GM04503 (cell line): ENCODE results near the gene MED29.

ENCODE experiments used
- DNase-seq: peaks from one replicate; pipeline ENCODE4 v3.0.0-alpha.2; 2012; ENCODE audit warnings: low read depth

MED29 gene

GRCh38 chr19:39398297-39398864 is 7.2 kb downstream of the MED29 start:
- no peak for DNase-seq

- no peak for DNase-seq
These were observed 8.5 kb downstream of the MED29 start for GRCh38 chr19:39399668-39400050.

- DNase-seq, result no peak
These were observed 8.9 kb downstream of the MED29 start for GRCh38 chr19:39400061-39400460.

GRCh38 chr19:39401070-39401548 is 9.9 kb downstream of the MED29 start:
- no peak for DNase-seq

- DNase-seq, result no peak
These were observed 10.6 kb downstream of the MED29 start for GRCh38 chr19:39401549-39402345.

- DNase-seq, result no peak
These were observed 11.4 kb downstream of the MED29 start for GRCh38 chr19:39402346-39403300.

- DNase-seq, result peak; percentile 99
These were observed 12.4 kb downstream of the MED29 start for GRCh38 chr19:39403331-39404312.

GRCh38 chr19:39405261-39405957 is 14.2 kb downstream of the MED29 start:
- DNase-seq, result no peak

GRCh38 chr19:39405958-39406655 is 14.9 kb downstream of the MED29 start:
- no peak for DNase-seq

GRCh38 chr19:39406656-39407409 is 15.7 kb downstream of the MED29 start, which contains the start of gene ZFP36:
ZFP36 (plus strand) TSS chr19:39406847; CDS start chr19:39406905, 58 bp downstream.
- DNase-seq, result no peak

- no peak for DNase-seq
These were observed 16.2 kb downstream of the MED29 start for GRCh38 chr19:39407410-39407659.

- DNase-seq, result no peak
These were observed 16.6 kb downstream of the MED29 start for GRCh38 chr19:39407660-39408391.

GRCh38 chr19:39408392-39409207 is 17.4 kb downstream of the MED29 start:
- no peak for DNase-seq

- DNase-seq, result no peak
These were observed 18.2 kb downstream of the MED29 start for GRCh38 chr19:39409208-39410016.

- DNase-seq, result no peak
These were observed 19.0 kb downstream of the MED29 start for GRCh38 chr19:39410017-39410830.

GRCh38 chr19:39410831-39411080 is 19.6 kb downstream of the MED29 start:
- no peak for DNase-seq
